CD4-positive, alpha-beta memory T cell (primary cell): ENCODE data around the gene IBSP. TPM values are rescaled to one million over a fixed set of nuclear protein-coding genes. Genes with fewer than 3 reads are reported as not detected.

Experiments used
- CTCF ChIA-PET: fragments of 350-600 bp; sonication (Branson Sonifier 250); formaldehyde crosslinking; loops from one replicate; lab custom pipeline; 2021; ENCODE audit warnings: inconsistent platforms; ENCODE audit not compliant: partially characterized antibody; lab: Charles Lee
- POLR2A ChIA-PET: fragments of 350-600 bp; sonication (Branson Sonifier 250); formaldehyde crosslinking; loops from one replicate; lab custom pipeline; 2021; ENCODE audit not compliant: partially characterized antibody; lab: Charles Lee
- DNase-seq, 5 donors: peaks; one replicate each; pipeline versions ENCODE4 v3.0.0 to v3.0.0-alpha.2; 2020 to 2022; ENCODE audit warnings: mixed read lengths in 1 of 5
- H3K27ac ChIP-seq: one replicate; pipeline ENCODE4 v1.7.0; 2013; ENCODE audit warnings: low read depth, low read length
- H3K27me3 ChIP-seq: 2 replicates; pipeline ENCODE4 v1.7.0; 2013; ENCODE audit warnings: mild to moderate bottlenecking, low read length, moderate library complexity; ENCODE audit not compliant: insufficient read depth
- H3K36me3 ChIP-seq: 2 replicates; pipeline ENCODE4 v1.7.0; 2013; ENCODE audit warnings: mild to moderate bottlenecking, low read length, moderate library complexity; ENCODE audit not compliant: insufficient read depth
- H3K4me1 ChIP-seq: 2 replicates; pipeline ENCODE4 v1.7.0; 2013; ENCODE audit warnings: mild to moderate bottlenecking, low read length, moderate library complexity; ENCODE audit not compliant: insufficient read depth
- H3K4me3 ChIP-seq, 2 donors: one replicate each; pipeline ENCODE4 v1.7.0; 2013; ENCODE audit warnings: low read length in 2 of 2, mild to moderate bottlenecking in 1 of 2
- H3K9me3 ChIP-seq, 2 donors: one replicate each; pipeline ENCODE4 v1.7.0; 2013; ENCODE audit warnings: low read length in 2 of 2, control low read depth in 1 of 2; ENCODE audit not compliant: control insufficient read depth in 1 of 2
- H3K27ac Mint-ChIP-seq, 7 donors: one replicate each; pipeline ENCODE4 v1.8.0; 2020 to 2021; ENCODE audit warnings: mixed read lengths in 7 of 7, mild to moderate bottlenecking in 6 of 7, inconsistent platforms in 3 of 7, moderate library complexity in 3 of 7
- H3K27me3 Mint-ChIP-seq, 2 donors: one replicate each; pipeline ENCODE4 v1.8.0; 2020 to 2021; ENCODE audit warnings: mixed read lengths in 2 of 2
- H3K36me3 Mint-ChIP-seq, 2 donors: one replicate each; pipeline ENCODE4 v1.8.0; 2020 to 2021; ENCODE audit warnings: mixed read lengths in 2 of 2, inconsistent platforms in 1 of 2, mild to moderate bottlenecking in 1 of 2
- H3K4me1 Mint-ChIP-seq, 4 donors: one replicate each; pipeline ENCODE4 v1.8.0; 2020 to 2021; ENCODE audit warnings: mixed read lengths in 4 of 4, mild to moderate bottlenecking in 1 of 4
- H3K4me3 Mint-ChIP-seq, 8 donors: one replicate each; pipeline ENCODE4 v1.8.0; 2020 to 2021; ENCODE audit warnings: mixed read lengths in 8 of 8, mild to moderate bottlenecking in 7 of 8, moderate library complexity in 6 of 8, inconsistent platforms in 3 of 8
- H3K9me3 Mint-ChIP-seq, 8 donors: one replicate each; pipeline ENCODE4 v1.8.0; 2020 to 2021; ENCODE audit warnings: mixed read lengths in 8 of 8, mild to moderate bottlenecking in 5 of 8, inconsistent platforms in 3 of 8, moderate library complexity in 1 of 8
- intact Hi-C: fragments of 100-400 bp; cut with micrococcal nuclease; formaldehyde crosslinking; loops from one replicate; pipeline ENCODE4 v1.15.1; 2023
- polyA plus RNA-seq, 2 donors: library from polyadenylated mRNA; unstranded; fragments of 300-500 nt; fragmentation: Illumina TruSeq; gene quantifications; one replicate each; pipeline ENCODE4 v1.2.3, GENCODE V29; 2021
- total RNA-seq, 2 experiments: library from RNA; stranded (reverse); gene quantifications; one replicate each; pipeline ENCODE4 v1.2.3, GENCODE V29; 2021

The IBSP gene
- total and polyA plus RNA-seq, 4 experiments from 2014 or later: not detected

- Histone ChIP-seq H3K27me3 (no peaks in the 10 kb centered on the region), H3K4me3 (no peak overlapping the region), H3K36me3 (no peaks in the 10 kb centered on the region), H3K4me1 (peaks cover 4% of the 10 kb centered on the region), H3K9me3 (no peaks in the 10 kb centered on the region), H3K27ac (no peak overlapping the region)
- DNase-seq: peak in 1 of 5 donors; percentile 17
- POLR2A ChIA-PET: no interaction called here
- Mint-ChIP-seq H3K9me3 (no peaks in the 10 kb centered on the region), H3K4me3 (no peak overlapping the region), H3K36me3 (no peaks in the 10 kb centered on the region), H3K27me3 (peaks cover 23 to 24% of the 10 kb centered on the region in 2 donors), H3K4me1 (peaks cover 0 to 9% (median 4%) of the 10 kb centered on the region in 4 donors), H3K27ac (no peak overlapping the region)
- intact Hi-C loops: loop anchor here (5.0 kb wide), 2 partner anchors 169 to 574 kb away; no protein-coding TSS in a partner anchor
- CTCF ChIA-PET: no interaction called here
These were observed 46.9 kb downstream of the IBSP start for GRCh38 chr4:87846226-87846625.

GRCh38 chr4:87848622-87849351 is 49.4 kb downstream of the IBSP start:
- DNase-seq: peak; percentile 21 to 45 (median 25)

DNA sequence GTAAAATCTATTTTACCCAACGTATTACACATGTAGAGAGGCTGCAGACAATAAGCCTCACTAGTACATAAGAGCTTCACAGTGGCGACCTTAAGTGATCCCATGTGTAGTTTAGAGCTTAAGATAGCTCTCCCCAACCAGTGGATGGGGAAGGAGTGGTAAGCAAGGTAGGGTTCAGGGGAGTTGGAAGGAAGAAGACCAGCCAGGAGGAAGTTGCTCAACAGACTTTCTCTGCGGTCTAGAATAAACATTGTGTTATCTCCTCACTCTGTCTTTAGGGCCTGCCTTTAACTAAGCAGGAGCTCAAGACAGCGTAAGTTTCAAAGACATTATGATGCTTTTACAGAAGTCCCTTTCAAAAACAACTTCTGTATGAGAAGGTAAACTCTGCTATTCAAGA is 50.3 kb downstream of the IBSP start:
- H3K27ac ChIP-seq: no peak overlapping the region
- intact Hi-C loops: loop anchor here (5.0 kb wide), 2 partner anchors 172 to 577 kb away; no protein-coding TSS in a partner anchor
- H3K36me3 ChIP-seq: no peaks in the 10 kb centered on the region
- POLR2A ChIA-PET: no interaction called here
- H3K4me1 ChIP-seq: peaks cover 4% of the 10 kb centered on the region
- Mint-ChIP-seq H3K4me1 (peaks cover 0 to 9% (median 4%) of the 10 kb centered on the region in 4 donors), H3K27me3 (peaks cover 14 to 17% of the 10 kb centered on the region in 2 donors), H3K9me3 (no peaks in the 10 kb centered on the region), H3K4me3 (no peak overlapping the region), H3K36me3 (no peaks in the 10 kb centered on the region), H3K27ac (no peak overlapping the region)
- CTCF ChIA-PET: interaction anchor here (1.1 to 3.3 kb wide), 10 partner anchors 8 to 362 kb away, joined by 3 to 24 read pairs (median 4); no protein-coding TSS in a partner anchor
- H3K4me3 ChIP-seq: no peak overlapping the region
- no peaks in the 10 kb centered on the region for H3K27me3 ChIP-seq
- no peaks in the 10 kb centered on the region for H3K9me3 ChIP-seq
- peak in 1 of 5 donors; percentile 14 for DNase-seq

More at GRCh38 chr4:87848622-87849351, 49.4 kb downstream of the IBSP start:
- H3K36me3 Mint-ChIP-seq: no peaks in the 10 kb centered on the region
- intact Hi-C loops: loop anchor here (5.0 kb wide), 2 partner anchors 171 to 576 kb away; no protein-coding TSS in a partner anchor
- Histone ChIP-seq H3K27ac (no peak overlapping the region), H3K36me3 (no peaks in the 10 kb centered on the region), H3K9me3 (no peaks in the 10 kb centered on the region), H3K4me3 (no peak overlapping the region), H3K27me3 (no peaks in the 10 kb centered on the region), H3K4me1 (peaks cover 4% of the 10 kb centered on the region)
- H3K4me3 Mint-ChIP-seq: peak overlapping the region in 7 of 8 donors; percentile 1 to 74 (median 61)
- H3K4me1 Mint-ChIP-seq: peaks cover 0 to 9% (median 4%) of the 10 kb centered on the region in 4 donors
- CTCF ChIA-PET: interaction anchor here (0.9 to 3.3 kb wide), 12 partner anchors 9 to 363 kb away, joined by 3 to 24 read pairs (median 4); no protein-coding TSS in a partner anchor
- H3K27ac Mint-ChIP-seq: no peak overlapping the region
- no peaks in the 10 kb centered on the region for H3K9me3 Mint-ChIP-seq
- POLR2A ChIA-PET: interaction anchor here (0.7 kb wide), 1 partner anchor 128 kb away, joined by 3 read pairs; no protein-coding TSS in a partner anchor
- H3K27me3 Mint-ChIP-seq: peaks cover 16 to 20% of the 10 kb centered on the region in 2 donors

DNA sequence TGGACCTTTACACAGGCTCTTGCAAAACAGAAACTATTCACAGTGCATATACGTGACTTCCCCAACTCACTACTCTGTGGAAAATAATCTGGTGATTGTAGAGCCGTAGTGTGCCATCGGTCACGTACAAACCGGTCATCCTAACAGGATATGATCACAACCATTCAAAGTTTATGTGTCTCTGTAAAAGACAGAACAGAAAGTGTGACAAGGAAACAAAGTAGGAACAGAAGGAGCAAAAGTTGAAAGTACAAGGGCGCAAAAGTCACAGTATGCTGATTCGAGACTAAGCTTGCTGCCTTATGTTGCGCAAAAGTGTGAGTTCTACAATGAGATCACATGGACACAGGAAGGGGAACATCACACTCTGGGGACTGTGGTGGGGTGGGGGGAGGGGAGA is 52.0 kb downstream of the IBSP start:
- DNase-seq: no peak
- H3K9me3 Mint-ChIP-seq: no peaks in the 10 kb centered on the region
- ChIA-PET CTCF (interaction anchor here (2.4 to 3.1 kb wide), 2 partner anchors 8 to 361 kb away, joined by 11 to 18 read pairs; no protein-coding TSS in a partner anchor), POLR2A (no interaction called here)
- no peak overlapping the region for H3K27ac Mint-ChIP-seq
- Histone ChIP-seq H3K9me3 (no peaks in the 10 kb centered on the region), H3K27ac (no peak overlapping the region), H3K27me3 (no peaks in the 10 kb centered on the region), H3K4me3 (no peak overlapping the region), H3K36me3 (no peaks in the 10 kb centered on the region), H3K4me1 (peaks cover 4% of the 10 kb centered on the region)
- H3K4me3 Mint-ChIP-seq: no peak overlapping the region
- intact Hi-C loops: no loop called here
- no peaks in the 10 kb centered on the region for H3K36me3 Mint-ChIP-seq
- peaks cover 0 to 9% (median 4%) of the 10 kb centered on the region in 4 donors for H3K4me1 Mint-ChIP-seq
- peaks cover 8 to 11% of the 10 kb centered on the region in 2 donors for H3K27me3 Mint-ChIP-seq

DNA sequence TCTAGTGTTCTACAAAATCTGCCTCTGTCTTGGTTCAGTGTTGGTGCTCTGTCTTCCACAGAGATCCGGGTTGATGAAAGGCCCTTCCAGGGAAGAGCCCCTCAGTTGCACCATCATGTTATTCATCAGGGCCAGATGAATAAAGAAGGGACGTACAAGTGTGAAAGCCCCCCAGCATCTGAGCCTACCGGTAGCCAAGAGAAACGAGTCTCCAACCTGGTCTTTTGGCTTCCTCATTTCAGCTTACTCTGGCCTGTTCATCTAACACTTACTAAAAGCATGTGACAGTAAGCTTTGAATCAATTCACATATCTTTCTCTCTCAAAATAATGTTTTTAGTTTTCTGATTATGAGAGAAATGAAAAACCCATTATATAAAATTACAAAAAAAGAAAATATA is 52.6 kb downstream of the IBSP start:
- Mint-ChIP-seq H3K36me3 (no peaks in the 10 kb centered on the region), H3K4me3 (no peak overlapping the region), H3K27ac (no peak overlapping the region), H3K27me3 (peaks cover 8 to 9% of the 10 kb centered on the region in 2 donors), H3K4me1 (peaks cover 0 to 9% (median 4%) of the 10 kb centered on the region in 4 donors), H3K9me3 (no peaks in the 10 kb centered on the region)
- Histone ChIP-seq H3K27ac (no peak overlapping the region), H3K9me3 (no peaks in the 10 kb centered on the region), H3K36me3 (no peaks in the 10 kb centered on the region), H3K27me3 (no peaks in the 10 kb centered on the region), H3K4me1 (peaks cover 4% of the 10 kb centered on the region), H3K4me3 (no peak overlapping the region)
- intact Hi-C loops: loop anchor here (2.0 kb wide), 1 partner anchor 121 kb away; no protein-coding TSS in a partner anchor
- DNase-seq: no peak
- CTCF ChIA-PET: interaction anchor here (0.9 to 2.4 kb wide), 5 partner anchors 8 to 360 kb away, joined by 3 to 11 read pairs (median 5); no protein-coding TSS in a partner anchor
- POLR2A ChIA-PET: no interaction called here

DNA sequence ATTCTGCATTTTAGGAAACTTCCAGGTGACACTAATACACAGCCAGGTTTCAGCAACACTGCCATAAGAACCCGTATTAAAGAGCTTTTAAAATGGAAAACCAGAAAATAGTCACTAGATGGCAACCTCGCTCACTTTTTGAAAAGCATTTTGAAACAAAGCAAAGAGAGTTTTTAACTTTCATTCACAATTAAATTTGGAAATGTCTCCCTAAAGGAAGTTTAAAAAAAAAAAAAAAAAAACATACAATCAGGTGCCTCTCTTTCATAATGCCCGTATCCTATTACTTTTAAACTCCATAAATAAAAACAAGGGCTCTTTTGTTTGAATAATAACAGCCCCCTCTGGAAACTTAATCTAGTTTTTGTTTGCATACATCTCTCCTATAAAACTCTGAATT is 53.8 kb downstream of the IBSP start:
- DNase-seq: no peak
- intact Hi-C loops: loop anchor here (1.0 to 2.0 kb wide), 2 partner anchors 120 to 359 kb away; no protein-coding TSS in a partner anchor
- H3K27me3 Mint-ChIP-seq: peaks cover 6 to 10% of the 10 kb centered on the region in 2 donors
- H3K36me3 Mint-ChIP-seq: no peaks in the 10 kb centered on the region
- Histone ChIP-seq H3K9me3 (no peaks in the 10 kb centered on the region), H3K27ac (no peak overlapping the region), H3K36me3 (no peaks in the 10 kb centered on the region), H3K4me3 (no peak overlapping the region), H3K4me1 (peaks cover 4% of the 10 kb centered on the region), H3K27me3 (no peaks in the 10 kb centered on the region)
- no peak overlapping the region for H3K4me3 Mint-ChIP-seq
- H3K27ac Mint-ChIP-seq: no peak overlapping the region
- no peaks in the 10 kb centered on the region for H3K9me3 Mint-ChIP-seq
- CTCF ChIA-PET: interaction anchor here (0.5 to 2.4 kb wide), 7 partner anchors 10 to 1747 kb away, joined by 3 to 11 read pairs (median 4); no protein-coding TSS in a partner anchor
- peaks cover 0 to 9% (median 4%) of the 10 kb centered on the region in 4 donors for H3K4me1 Mint-ChIP-seq
- POLR2A ChIA-PET: no interaction called here

- ChIA-PET CTCF (interaction anchor here (1.1 to 2.4 kb wide), 3 partner anchors 16 to 358 kb away, joined by 3 to 11 read pairs (median 8); no protein-coding TSS in a partner anchor), POLR2A (no interaction called here)
- no peak for DNase-seq
- Histone ChIP-seq H3K36me3 (no peaks in the 10 kb centered on the region), H3K27ac (no peak overlapping the region), H3K4me1 (peaks cover 1% of the 10 kb centered on the region), H3K27me3 (no peaks in the 10 kb centered on the region), H3K4me3 (no peak overlapping the region), H3K9me3 (no peaks in the 10 kb centered on the region)
- H3K9me3 Mint-ChIP-seq: no peaks in the 10 kb centered on the region
- intact Hi-C loops: loop anchor here (1.0 to 2.0 kb wide), 2 partner anchors 119 to 358 kb away; no protein-coding TSS in a partner anchor
- no peaks in the 10 kb centered on the region for H3K36me3 Mint-ChIP-seq
- peaks cover 0 to 9% (median 2%) of the 10 kb centered on the region in 4 donors for H3K4me1 Mint-ChIP-seq
- H3K27me3 Mint-ChIP-seq: peaks cover 6 to 7% of the 10 kb centered on the region in 2 donors
- H3K27ac Mint-ChIP-seq: no peak overlapping the region
- H3K4me3 Mint-ChIP-seq: no peak overlapping the region
These were observed 54.5 kb downstream of the IBSP start for GRCh38 chr4:87853891-87854290.
